HG03342 (cell line): ENCODE results near the gene FHDC1.

Experiments used
- ATAC-seq: cut with Tn5 transposase; IDR thresholded peaks from one replicate; pipeline ENCODE4 v1.9.1; 2021; ENCODE audit warnings: mild to moderate bottlenecking, moderate library complexity; ENCODE audit not compliant: unreplicated experiment

FHDC1 gene

GRCh38 chr4:152979731-152980330 is 43.7 kb downstream of the FHDC1 start:
- ATAC-seq: no peak

GRCh38 chr4:152981278-152981677 is 45.2 kb downstream of the FHDC1 start:
- no peak for ATAC-seq

DNA sequence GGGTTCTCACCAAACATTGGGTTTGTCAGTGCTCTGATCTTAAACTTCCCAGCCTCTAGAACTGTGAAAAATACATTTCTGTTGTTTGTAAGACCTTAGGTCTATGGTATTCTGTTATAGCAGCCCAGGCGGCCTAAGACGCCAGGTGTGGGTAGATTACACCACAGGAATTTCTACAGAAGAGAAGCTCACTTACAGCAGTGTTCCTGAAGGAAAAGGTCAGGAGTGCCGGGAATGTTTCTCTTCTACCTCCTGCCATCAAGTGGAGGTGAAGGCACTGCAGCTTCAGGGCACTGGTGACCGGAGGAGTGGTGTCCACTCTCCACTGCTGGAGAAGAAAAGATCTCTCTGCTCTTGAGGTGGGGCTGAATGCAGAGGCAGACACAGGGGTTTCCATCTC is 45.7 kb downstream of the FHDC1 start:
- no peak for ATAC-seq

GRCh38 chr4:152983221-152983620 is 47.1 kb downstream of the FHDC1 start:
- ATAC-seq: no peak

DNA sequence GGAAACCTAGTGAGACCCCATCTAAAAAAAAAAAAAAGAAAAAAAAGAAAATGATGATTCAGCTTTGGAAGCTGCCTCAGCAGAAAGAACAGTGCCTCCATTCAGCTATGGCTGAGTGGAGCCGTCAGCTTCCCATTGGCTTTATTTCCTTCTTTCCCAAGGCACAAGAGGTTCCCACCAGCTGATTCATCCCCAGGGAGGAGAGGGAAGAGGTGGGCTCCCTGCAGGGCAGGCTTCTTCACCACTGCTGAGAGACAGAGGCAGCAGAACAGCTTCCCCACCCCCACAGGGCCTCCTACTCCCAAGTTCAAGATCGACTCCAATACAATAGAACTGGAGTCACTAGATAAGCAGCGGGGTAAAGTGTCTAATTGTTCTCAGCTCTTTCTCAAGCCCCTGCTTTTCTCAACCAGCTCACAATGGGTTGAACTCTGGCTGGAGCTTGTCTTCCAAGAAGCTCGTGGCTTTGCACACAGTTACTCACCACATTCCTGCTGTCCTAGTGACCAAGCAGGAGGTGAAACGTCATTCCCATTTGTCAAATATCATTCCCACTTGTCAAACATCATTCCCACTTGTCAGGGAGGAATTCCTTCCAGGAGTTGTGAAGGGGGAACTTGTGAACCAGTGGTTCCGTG is 47.8 kb downstream of the FHDC1 start:
- no peak for ATAC-seq

DNA sequence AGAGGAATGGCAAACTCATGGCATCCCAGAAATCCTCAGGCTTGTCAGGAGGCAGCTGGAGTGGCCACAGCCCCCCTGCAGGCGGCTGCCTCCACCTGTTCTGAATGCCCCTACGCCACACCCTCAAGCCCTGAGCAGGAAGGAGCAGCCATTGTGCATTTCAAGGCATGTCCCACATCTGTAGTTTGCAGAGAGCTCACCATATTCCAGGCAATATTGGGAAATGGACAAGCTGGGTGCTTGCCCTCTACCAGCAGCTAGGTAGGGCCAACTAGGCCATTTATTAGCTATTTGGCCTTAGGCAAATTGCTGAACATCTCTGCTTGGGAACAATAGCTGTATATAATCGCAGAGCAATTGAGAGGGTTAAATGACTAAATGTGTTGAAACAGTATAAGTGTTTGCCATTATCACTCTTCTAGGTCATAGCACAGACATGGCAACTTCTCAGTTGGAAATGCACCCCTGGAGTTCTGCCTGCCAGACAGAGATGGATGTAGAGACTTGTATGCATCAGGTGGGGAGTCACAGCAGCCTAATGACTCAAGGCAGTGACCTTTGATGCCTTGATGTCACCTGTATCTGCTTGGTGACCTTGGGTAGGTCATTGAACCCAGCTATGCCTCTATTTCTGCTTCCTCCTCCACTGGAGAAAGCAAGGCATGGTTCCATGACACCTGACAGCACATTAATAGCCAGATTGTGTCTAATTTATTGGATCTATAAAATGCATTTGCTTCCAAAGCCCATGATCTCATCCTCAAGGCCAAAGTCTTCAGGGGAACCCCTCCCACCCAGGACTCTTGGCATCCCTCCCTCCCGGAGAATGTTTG is 52.8 kb downstream of the FHDC1 start:
- no peak for ATAC-seq

DNA sequence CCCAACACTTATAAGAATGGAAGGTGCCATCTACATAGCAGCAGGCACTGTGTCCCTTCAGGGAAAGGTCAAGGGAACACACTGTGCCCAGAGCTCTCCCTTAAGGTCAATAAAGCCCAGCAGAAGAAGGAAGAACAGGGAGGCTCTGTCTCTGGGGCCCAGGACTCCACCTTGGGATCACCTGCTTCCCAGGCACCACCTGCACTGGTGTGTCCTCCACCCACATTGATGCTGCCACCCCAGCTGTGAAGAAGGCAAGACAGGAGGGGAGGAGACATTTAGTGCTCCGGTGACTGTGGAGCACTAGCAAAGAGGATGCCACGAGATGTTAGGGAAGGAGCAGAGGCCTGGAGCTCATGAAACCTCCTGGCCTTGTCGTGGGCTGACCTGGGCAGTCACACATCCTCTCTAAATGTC is 53.4 kb downstream of the FHDC1 start:
- no peak for ATAC-seq

DNA sequence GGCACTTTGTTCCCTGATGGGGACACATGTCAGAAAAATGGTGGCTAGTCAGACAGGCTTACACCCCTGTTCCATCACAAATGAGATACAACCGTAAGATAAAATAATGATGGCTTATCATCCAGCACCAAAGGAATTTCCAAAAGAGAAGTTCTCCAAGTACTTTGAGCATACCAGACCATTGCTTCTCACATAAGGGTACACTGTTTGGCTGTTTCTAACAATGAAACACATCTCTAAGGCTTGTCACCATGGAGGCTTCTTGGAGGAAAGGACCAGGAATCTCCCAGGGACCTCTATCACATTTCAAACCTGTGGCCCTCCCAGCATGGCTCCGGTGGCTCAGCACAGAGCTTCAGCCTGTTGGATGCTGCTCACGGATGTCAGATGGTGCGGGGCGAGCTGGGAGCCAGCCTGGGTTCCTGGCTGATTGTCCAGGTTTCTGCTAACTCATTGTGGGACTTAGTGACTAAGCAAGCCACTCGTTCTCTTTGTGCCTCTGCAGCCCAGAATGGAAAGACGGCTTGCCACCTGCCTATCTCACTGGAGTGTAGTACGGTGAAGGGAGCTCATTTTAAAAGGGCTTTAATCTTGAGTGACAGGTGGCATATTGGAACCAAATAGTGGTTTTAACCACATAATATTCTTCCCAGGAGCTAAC is 54.5 kb downstream of the FHDC1 start:
- ATAC-seq: no peak

- ATAC-seq: no peak
Measured at GRCh38 chr4:152991398-152991797, 55.3 kb downstream of the FHDC1 start.

GRCh38 chr4:152992027-152992426 is 55.9 kb downstream of the FHDC1 start:
- no peak for ATAC-seq

GRCh38 chr4:152992466-152992865 is 56.3 kb downstream of the FHDC1 start:
- ATAC-seq: no peak

- no peak for ATAC-seq
Measured at GRCh38 chr4:152994038-152994437, 57.9 kb downstream of the FHDC1 start.

DNA sequence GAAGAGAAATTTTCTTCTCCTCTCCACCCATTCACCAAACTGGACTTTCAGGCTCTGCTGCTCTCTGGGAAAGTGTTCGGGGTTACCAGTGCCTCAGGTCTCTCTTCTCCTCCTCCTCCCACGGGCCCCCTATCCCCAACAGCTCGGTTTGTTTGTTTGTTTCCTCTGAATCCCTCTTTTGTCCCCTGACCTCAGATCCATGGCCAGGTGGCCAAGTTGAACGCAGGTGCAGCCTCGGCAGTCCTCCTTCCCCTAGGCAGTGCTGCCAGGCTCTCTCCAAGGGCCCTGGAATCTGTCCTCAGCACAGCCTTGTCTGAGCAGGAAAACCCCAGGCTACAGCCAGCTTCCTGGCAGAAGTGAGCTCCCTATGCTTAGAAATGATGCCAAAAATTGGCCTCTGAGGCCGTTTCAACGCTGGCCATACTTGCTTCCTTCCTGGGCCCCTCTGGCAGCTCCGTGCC is 60.0 kb downstream of the FHDC1 start:
- ATAC-seq: no peak

DNA sequence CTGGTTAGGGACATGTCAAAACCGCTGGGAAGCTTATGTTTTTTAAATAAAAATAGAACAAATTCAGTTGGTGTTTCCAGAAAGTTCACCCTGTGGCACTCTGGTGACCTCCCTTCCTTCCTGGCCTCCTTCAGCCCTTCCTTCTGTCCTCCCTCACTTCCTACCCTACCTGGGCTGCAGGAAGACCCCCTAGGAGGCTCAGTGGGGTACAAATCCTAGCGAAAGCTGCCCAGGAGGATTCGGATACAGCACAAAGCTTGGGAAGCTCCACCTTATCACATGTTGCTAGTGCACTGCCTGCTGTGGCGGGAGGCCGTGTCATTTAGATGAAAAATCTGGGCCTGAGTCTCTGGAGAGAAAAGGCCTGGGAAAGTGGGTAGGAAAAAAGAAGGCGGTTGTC is 60.5 kb downstream of the FHDC1 start:
- no peak for ATAC-seq

- ATAC-seq: no peak
Measured at GRCh38 chr4:152997288-152997687, 61.2 kb downstream of the FHDC1 start.

DNA sequence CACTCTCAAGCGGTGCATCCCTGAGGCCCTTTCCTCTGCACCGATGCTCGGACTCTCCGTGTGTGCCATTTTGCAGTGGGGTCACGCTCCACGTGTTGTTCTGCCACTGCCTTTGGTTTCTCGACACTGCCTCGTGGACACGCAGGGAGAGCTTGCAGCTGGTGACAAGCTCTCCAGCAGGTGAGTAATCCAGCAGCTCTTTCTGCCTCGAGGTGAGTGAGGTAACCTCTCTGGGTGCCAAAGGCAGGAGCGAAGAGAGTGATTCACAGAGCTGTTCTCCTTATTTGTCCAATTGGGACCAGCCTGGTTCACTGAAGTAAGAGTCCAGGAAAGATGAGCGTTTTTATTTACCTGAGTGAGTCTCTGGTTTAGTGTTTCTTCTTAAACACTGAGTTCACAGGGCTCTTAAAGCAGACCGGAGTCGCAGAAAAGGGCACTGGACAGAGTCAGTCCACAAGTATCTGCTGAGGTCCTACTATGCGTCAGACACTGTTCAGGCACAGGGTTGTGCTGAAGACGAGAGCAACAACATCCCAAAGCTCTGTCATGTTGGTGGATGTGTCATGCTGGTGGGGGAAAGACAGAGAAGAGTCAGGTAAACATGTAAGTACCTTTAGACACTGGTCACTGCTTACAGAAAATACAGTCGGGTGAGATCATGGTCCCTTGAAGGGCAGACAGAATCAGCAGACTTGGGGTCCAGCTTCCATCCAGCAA is 61.8 kb downstream of the FHDC1 start:
- ATAC-seq: no peak

- no peak for ATAC-seq
Measured at GRCh38 chr4:152998861-152999260, 62.7 kb downstream of the FHDC1 start.

GRCh38 chr4:152999346-153000075 is 63.4 kb downstream of the FHDC1 start:
- ATAC-seq: no peak

DNA sequence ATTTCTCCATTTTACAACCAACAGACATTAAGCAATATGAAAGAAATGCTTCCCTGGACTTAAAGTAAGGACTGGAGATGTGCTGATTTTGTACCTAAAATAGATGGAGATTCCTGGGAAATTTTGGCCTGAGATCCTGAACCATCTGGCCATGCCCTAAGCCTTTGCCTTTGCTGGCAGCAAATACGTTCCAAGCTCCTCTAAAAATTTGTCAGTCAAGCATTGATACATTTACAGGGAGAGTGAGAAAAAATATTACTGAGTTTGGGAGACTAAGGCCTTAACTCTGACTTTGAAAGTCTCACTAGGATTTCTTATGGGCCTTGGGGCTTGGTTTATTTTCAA is 63.9 kb downstream of the FHDC1 start:
- ATAC-seq: no peak

- ATAC-seq: no peak
Measured at GRCh38 chr4:153001626-153002025, 65.5 kb downstream of the FHDC1 start.
